ENCODE data around the gene HSPB7. TPM values are rescaled to one million over a fixed set of nuclear protein-coding genes. Genes with fewer than 3 reads are reported as not detected.
A peak's percentile ranks its signal among the peaks of the same experiment; 100 is the strongest.

Gene HSPB7
- total RNA-seq, 3 donors from 2014 or later (not counting 1 experiment from before 2014, with no cell fraction given): not detected

DNA sequence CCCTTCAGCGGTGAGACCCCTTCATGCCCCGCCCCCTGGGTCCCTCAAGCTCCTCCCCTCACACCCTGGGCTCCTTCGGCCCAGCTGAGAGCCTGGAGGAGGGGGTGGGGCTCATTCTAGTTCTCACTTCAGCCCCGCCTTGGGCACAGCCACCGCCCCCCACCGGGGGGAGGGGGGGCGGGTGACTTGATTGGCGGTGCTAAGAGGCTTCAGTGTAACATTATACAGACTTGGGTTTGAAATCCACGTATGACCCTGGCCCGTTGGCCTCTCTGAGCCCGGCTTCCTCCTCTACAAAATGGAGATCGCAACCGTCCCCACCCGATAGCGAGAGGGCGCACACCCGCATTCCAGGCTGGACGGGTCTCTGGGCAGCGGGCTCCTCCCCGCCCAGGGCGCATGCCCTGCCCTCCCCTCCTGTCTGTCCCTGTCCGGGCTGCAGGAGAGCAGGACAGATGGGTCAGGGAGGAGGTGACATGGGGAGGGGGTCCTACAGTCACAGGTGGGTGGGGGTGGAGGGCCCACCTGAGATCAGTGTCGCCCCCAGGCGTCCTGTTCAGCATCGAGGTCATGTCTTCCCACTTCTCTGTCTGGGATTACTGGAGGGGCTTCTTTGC is 30.8 kb upstream of the HSPB7 start:
- Histone ChIP-seq H3K36me3 (ENCODE audit: control insufficient read depth, insufficient read depth, low read length) (no peaks in the 10 kb centered on the region), H3K4me1 (ENCODE audit: control insufficient read depth, insufficient read depth, low read length) (peaks cover 11% of the 10 kb centered on the region), H3K27ac (ENCODE audit: low read length) (no peak overlapping the region), H3K9me3 (ENCODE audit: control insufficient read depth, insufficient read depth, low read length) (no peaks in the 10 kb centered on the region), H3K27me3 (ENCODE audit: control insufficient read depth, insufficient read depth, low read length) (peaks cover 3% of the 10 kb centered on the region), H3K4me3 (ENCODE audit: low read length) (peak overlapping the region; percentile 0)
- Mint-ChIP-seq H3K4me3 (peak overlapping the region; percentile 66), H3K27ac (no peak overlapping the region), H3K4me1 (peaks cover 0 to 12% of the 10 kb centered on the region in 2 donors), H3K27me3 (ENCODE audit: low read depth in 2 of 2) (peaks cover 0 to 10% of the 10 kb centered on the region in 2 donors), H3K9me3 (no peaks in the 10 kb centered on the region), H3K36me3 (no peaks in the 10 kb centered on the region)
- WGBS (ENCODE audit: insufficient coverage): 5% methylated on average over 17 of the region's 25 CpGs
- intact Hi-C loops (cut with micrococcal nuclease): no loop called here
- TF ChIP-seq, protein P1, sequence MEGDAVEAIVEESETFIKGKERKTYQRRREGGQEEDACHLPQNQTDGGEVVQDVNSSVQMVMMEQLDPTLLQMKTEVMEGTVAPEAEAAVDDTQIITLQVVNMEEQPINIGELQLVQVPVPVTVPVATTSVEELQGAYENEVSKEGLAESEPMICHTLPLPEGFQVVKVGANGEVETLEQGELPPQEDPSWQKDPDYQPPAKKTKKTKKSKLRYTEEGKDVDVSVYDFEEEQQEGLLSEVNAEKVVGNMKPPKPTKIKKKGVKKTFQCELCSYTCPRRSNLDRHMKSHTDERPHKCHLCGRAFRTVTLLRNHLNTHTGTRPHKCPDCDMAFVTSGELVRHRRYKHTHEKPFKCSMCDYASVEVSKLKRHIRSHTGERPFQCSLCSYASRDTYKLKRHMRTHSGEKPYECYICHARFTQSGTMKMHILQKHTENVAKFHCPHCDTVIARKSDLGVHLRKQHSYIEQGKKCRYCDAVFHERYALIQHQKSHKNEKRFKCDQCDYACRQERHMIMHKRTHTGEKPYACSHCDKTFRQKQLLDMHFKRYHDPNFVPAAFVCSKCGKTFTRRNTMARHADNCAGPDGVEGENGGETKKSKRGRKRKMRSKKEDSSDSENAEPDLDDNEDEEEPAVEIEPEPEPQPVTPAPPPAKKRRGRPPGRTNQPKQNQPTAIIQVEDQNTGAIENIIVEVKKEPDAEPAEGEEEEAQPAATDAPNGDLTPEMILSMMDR (IDR thresholded peaks at IDR 0.05): no peak
- ATAC-seq (peak; percentile 41 to 92 (median 81)), DNase-seq (peak in 1 of 2 donors; percentile 56)

DNA sequence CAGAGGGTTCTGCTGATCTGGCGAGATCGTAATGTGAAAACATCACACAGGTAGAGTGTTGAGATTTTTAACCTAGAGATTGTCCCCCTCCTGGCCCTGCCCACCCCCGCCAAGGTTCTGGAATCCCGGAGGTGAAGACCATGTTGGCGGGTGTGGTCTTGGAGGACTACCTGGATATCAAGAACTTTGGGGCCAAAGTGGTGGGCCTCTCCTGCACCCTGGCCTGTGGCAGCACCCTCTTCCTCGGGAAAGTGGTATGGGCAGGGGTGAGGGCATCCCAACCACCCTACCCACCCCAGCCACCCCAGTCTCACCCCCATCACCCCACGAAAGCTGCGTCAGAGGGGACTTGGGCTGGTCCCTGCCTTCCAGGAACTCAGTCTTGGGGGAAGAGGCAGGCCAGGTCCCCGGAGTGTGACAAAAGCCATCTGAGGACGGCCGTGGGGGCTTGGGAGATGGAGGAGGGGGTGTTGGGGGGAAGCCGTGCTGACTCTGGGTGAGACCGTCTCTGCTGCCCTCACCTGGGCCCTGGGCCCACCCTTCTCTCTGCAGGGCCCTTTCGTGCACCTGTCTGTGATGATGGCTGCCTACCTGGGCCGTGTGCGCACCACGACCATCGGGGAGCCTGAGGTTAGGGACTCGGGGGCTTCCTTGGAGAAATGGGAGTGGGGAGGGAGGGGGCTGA is 30.1 kb upstream of the HSPB7 start:
- Mint-ChIP-seq H3K27me3 (ENCODE audit: low read depth in 2 of 2) (peaks cover 0 to 10% of the 10 kb centered on the region in 2 donors), H3K4me3 (no peak overlapping the region), H3K27ac (no peak overlapping the region), H3K36me3 (no peaks in the 10 kb centered on the region), H3K4me1 (peaks cover 0 to 12% of the 10 kb centered on the region in 2 donors), H3K9me3 (no peaks in the 10 kb centered on the region)
- no peak overlapping the region for H3K27ac ChIP-seq (ENCODE audit: low read length)
- ATAC-seq: no peak
- H3K4me3 ChIP-seq (ENCODE audit: low read length): no peak overlapping the region
- intact Hi-C loops (cut with micrococcal nuclease): no loop called here
- whole genome bisulfite sequencing (ENCODE audit: insufficient coverage): 93% methylated on average over 11 of the region's 19 CpGs
- H3K27me3 ChIP-seq (ENCODE audit: control insufficient read depth, insufficient read depth, low read length): peaks cover 3% of the 10 kb centered on the region
- no peaks in the 10 kb centered on the region for H3K9me3 ChIP-seq (ENCODE audit: control insufficient read depth, insufficient read depth, low read length)
- no peaks in the 10 kb centered on the region for H3K36me3 ChIP-seq (ENCODE audit: control insufficient read depth, insufficient read depth, low read length)
- peaks cover 11% of the 10 kb centered on the region for H3K4me1 ChIP-seq (ENCODE audit: control insufficient read depth, insufficient read depth, low read length)
- TF ChIP-seq, protein P1 (IDR thresholded peaks at IDR 0.05): no peak
- DNase-seq: no peak

DNA sequence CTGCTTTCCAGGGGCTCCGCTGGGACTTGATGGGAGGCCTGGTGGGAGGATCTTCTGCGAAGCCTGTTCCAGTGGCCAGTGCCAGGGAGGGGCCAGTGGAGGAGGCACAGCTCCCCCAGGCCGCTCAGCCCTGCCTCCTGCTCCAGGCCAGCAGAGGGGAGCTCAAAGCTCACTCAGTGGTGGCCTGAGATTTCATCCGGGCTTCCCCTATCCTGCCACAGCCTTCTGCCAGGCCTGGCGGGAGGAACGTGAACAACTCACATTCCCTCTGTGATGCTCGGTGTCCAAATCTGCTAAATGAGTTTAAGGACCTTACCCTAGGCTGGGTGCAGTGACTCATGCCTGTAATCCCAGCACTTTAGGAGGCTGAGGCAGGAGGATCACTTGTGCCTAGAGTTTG is 29.0 kb upstream of the HSPB7 start:
- intact Hi-C loops (cut with micrococcal nuclease): no loop called here
- Mint-ChIP-seq H3K4me3 (no peak overlapping the region), H3K27ac (no peak overlapping the region), H3K27me3 (ENCODE audit: low read depth in 2 of 2) (peaks cover 0 to 10% of the 10 kb centered on the region in 2 donors), H3K36me3 (no peaks in the 10 kb centered on the region), H3K4me1 (peaks cover 0 to 12% of the 10 kb centered on the region in 2 donors), H3K9me3 (no peaks in the 10 kb centered on the region)
- Histone ChIP-seq H3K9me3 (ENCODE audit: control insufficient read depth, insufficient read depth, low read length) (no peaks in the 10 kb centered on the region), H3K4me1 (ENCODE audit: control insufficient read depth, insufficient read depth, low read length) (peaks cover 11% of the 10 kb centered on the region), H3K4me3 (ENCODE audit: low read length) (no peak overlapping the region), H3K36me3 (ENCODE audit: control insufficient read depth, insufficient read depth, low read length) (no peaks in the 10 kb centered on the region), H3K27ac (ENCODE audit: low read length) (no peak overlapping the region), H3K27me3 (ENCODE audit: control insufficient read depth, insufficient read depth, low read length) (peaks cover 3% of the 10 kb centered on the region)
- ATAC-seq (no peak), DNase-seq (no peak)
- 82% methylated on average over 7 of the region's 7 CpGs for WGBS (ENCODE audit: insufficient coverage)
- TF ChIP-seq, protein P1 (IDR thresholded peaks at IDR 0.05): no peak
